Measurements from ENCODE around the gene ATG2B. TPM values are rescaled to one million over a fixed set of nuclear protein-coding genes. Genes with fewer than 3 reads are reported as not detected.

The ATG2B gene
- total and polyA plus RNA-seq, 2 donors (not counting 3 experiments of a cell fraction or from before 2014, with no cell fraction given) = 5.9 to 17.8 TPM

DNA sequence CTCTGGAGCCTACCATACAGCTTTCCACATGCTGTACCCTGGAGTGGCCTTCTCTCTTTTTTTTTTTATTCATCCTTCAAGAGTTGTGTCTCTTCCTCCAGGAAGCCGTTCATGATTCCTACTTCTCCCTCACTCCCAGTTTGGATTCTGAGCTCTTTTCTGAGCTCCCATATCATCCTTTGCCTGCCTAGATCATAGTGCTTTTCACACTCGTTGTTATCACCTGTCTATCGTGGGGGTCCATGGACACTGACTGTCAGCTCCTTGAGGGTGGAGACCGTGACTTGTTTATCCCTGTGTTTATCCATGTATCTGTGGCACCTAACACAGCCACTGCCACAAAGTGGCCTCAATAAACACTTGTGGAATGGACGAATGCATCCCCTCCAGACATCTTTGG lies 35.8 kb upstream of the ATG2B start:
- H3K9ac ChIP-seq (replicated peaks; ENCODE audit: extremely low read depth, insufficient read depth, low read length) = no peak overlapping the region
- H3K27me3 ChIP-seq (ENCODE audit: control insufficient read depth in 2 of 2, insufficient read depth in 2 of 2, low read length in 2 of 2) = peaks cover 2% of the 10 kb centered on the region in 2 experiments
- no peak overlapping the region for H3K4me3 ChIP-seq (replicated peaks in 1 of 3; ENCODE audit: insufficient read depth in 1 of 3, low read depth in 1 of 3, low read length in 3 of 3)
- BruUV-seq (replicated peaks) = no TSS peak
- dilution Hi-C loops (cut with MboI; ENCODE audit: extremely low pct_ligation_motif_present, low sequenced_read_pairs) = no loop called here
- no peak overlapping the region for H2AFZ ChIP-seq (ENCODE audit: low read depth, low read length)
- no peak for DNase-seq (ENCODE audit: low read depth, low spot score)
- H3K27ac ChIP-seq (ENCODE audit: insufficient read depth, low read depth, low read length) = no peak overlapping the region
- no peak for FAIRE-seq
- no peaks in the 10 kb centered on the region for H3K9me1 ChIP-seq (replicated peaks; ENCODE audit: control insufficient read depth, extremely low read depth, insufficient read depth, low read length)
- TF ChIP-seq, protein P1, sequence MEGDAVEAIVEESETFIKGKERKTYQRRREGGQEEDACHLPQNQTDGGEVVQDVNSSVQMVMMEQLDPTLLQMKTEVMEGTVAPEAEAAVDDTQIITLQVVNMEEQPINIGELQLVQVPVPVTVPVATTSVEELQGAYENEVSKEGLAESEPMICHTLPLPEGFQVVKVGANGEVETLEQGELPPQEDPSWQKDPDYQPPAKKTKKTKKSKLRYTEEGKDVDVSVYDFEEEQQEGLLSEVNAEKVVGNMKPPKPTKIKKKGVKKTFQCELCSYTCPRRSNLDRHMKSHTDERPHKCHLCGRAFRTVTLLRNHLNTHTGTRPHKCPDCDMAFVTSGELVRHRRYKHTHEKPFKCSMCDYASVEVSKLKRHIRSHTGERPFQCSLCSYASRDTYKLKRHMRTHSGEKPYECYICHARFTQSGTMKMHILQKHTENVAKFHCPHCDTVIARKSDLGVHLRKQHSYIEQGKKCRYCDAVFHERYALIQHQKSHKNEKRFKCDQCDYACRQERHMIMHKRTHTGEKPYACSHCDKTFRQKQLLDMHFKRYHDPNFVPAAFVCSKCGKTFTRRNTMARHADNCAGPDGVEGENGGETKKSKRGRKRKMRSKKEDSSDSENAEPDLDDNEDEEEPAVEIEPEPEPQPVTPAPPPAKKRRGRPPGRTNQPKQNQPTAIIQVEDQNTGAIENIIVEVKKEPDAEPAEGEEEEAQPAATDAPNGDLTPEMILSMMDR (IDR thresholded peaks at IDR 0.05; ENCODE audit: extremely low read depth in 1 of 2, insufficient read depth in 1 of 2, low read depth in 1 of 2, low read length in 2 of 2) = no peak
- no peak for TF ChIP-seq MYC (IDR thresholded peaks at IDR 0.05; ENCODE audit: low read depth, low read length)
- no peak for TF ChIP-seq JUN (IDR thresholded peaks at IDR 0.05; ENCODE audit: borderline replicate concordance, insufficient read depth, insufficient read length, low read depth)
- no peak for TF ChIP-seq EZH2 (IDR thresholded peaks at IDR 0.05; ENCODE audit: borderline replicate concordance, low read depth, low read length, severe bottlenecking)
- no peak for TF ChIP-seq GATA2 (IDR thresholded peaks at IDR 0.05; ENCODE audit: insufficient read depth, insufficient read length, low read depth, low read length)
- no peak for TF ChIP-seq POLR2AphosphoS5 (IDR thresholded peaks at IDR 0.05; ENCODE audit: insufficient read depth, low read depth, low read length)
- no peak for TF ChIP-seq FOS (IDR thresholded peaks at IDR 0.05; ENCODE audit: borderline replicate concordance, insufficient read depth, low read length)
- TF ChIP-seq POLR2A (IDR thresholded peaks at IDR 0.05; ENCODE audit: low read depth, low read length) = no peak
- TF ChIP-seq, protein P2, sequence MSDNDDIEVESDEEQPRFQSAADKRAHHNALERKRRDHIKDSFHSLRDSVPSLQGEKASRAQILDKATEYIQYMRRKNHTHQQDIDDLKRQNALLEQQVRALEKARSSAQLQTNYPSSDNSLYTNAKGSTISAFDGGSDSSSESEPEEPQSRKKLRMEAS (IDR thresholded peaks at IDR 0.05; ENCODE audit: insufficient read depth, insufficient read length) = no peak
- no peaks in the 10 kb centered on the region for H3K4me1 ChIP-seq (ENCODE audit: control insufficient read depth, extremely low read depth, insufficient read depth, low read length)
- intact Hi-C loops (cut with micrococcal nuclease) = no loop called here
- no peaks in the 10 kb centered on the region for H3K9me3 ChIP-seq (replicated peaks; ENCODE audit: control insufficient read depth, insufficient read depth, low read length)
- H3K36me3 ChIP-seq (ENCODE audit: control insufficient read depth in 2 of 2, extremely low read depth in 1 of 2, insufficient read depth in 2 of 2, low read length in 2 of 2) = no peaks in the 10 kb centered on the region
- no peaks in the 10 kb centered on the region for H4K20me1 ChIP-seq (replicated peaks; ENCODE audit: control insufficient read depth, extremely low read depth, insufficient read depth, low read length)
- H3K4me2 ChIP-seq (ENCODE audit: insufficient read depth, low read length) = no peak overlapping the region
- no peaks in the 10 kb centered on the region for H3K79me2 ChIP-seq (ENCODE audit: control insufficient read depth, insufficient read depth, low read length)
- POLR2A ChIA-PET = no interaction called here
- CTCF ChIA-PET = interaction anchor here (1.2 kb wide), 1 partner anchor 9 kb away, joined by 3 read pairs; no protein-coding TSS in a partner anchor

All from endothelial cell of umbilical vein (primary cell).